GM20431 (cell line): ENCODE measurements around the gene FAM78A.
"Not testable (repeated sequence)": the region's sequence is repeated elsewhere in the genome, so short reads cannot be mapped to it uniquely, and the experiment has no call there.

ENCODE experiments used
- in situ Hi-C: fragments of 300-500 bp; cut with MseI, MboI; formaldehyde crosslinking; loops from one replicate; pipeline ENCODE4 v1.15.0; 2020; ENCODE audit warnings: low sequenced_read_pairs; ENCODE audit not compliant: unreplicated experiment

Gene FAM78A

GRCh38 chr9:131270171-131271015, 5.9 kb downstream of the FAM78A start:
- in situ Hi-C loops, result no loop called here

DNA sequence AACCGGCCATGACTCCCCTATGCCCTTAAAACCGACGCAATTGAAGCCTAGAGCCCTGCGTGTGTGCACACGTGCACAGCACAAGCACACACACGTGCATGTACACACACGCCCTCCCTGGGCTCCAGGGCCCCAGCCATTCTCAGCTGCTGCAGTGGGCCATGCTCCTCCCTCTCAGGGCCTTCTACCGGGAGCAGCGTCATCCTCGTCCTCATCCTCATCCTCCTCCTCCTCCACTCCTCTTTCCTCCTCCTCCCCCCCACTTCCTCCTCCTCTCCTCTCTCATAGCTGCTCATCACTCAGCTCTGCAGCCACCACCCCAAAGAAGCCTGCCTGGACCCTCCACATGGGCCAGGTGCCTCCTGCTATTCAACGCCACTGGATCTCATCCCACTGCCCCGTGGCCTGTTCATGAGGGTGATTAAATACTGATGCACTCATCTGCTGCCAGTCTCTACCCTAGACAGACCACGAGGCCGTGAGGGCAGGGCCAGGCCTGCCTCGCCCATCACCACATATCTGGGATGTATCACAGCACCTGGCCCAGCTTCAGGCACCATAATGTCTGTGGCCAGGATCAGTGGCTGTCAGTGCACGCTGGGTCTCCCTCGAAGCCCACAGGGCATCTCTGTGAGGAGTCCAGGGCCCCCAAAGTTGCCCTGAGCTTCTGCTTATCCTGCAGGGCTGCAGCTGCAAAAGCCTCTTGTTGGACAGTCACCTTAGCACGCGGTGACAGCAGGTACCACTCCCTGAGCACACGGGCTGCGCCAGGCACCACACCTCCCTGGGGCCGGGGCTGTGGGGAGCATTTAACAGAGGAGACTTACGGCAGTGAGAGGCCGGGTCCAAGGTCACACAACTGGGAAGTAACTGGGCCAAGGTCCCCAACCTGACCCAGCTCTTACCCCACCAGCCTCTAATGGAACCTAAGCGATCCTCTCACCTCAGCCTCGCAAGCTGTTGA, 9.8 kb downstream of the FAM78A start:
- in situ Hi-C loops, result no loop called here

- in situ Hi-C loops, result no loop called here
Observed at GRCh38 chr9:131264231-131264630, 12.1 kb downstream of the FAM78A start.

GRCh38 chr9:131263701-131264100, 12.6 kb downstream of the FAM78A start:
- in situ Hi-C loops, result no loop called here

- in situ Hi-C loops, result not testable (repeated sequence)
Observed at GRCh38 chr9:131263033-131263343, 13.3 kb downstream of the FAM78A start.

DNA sequence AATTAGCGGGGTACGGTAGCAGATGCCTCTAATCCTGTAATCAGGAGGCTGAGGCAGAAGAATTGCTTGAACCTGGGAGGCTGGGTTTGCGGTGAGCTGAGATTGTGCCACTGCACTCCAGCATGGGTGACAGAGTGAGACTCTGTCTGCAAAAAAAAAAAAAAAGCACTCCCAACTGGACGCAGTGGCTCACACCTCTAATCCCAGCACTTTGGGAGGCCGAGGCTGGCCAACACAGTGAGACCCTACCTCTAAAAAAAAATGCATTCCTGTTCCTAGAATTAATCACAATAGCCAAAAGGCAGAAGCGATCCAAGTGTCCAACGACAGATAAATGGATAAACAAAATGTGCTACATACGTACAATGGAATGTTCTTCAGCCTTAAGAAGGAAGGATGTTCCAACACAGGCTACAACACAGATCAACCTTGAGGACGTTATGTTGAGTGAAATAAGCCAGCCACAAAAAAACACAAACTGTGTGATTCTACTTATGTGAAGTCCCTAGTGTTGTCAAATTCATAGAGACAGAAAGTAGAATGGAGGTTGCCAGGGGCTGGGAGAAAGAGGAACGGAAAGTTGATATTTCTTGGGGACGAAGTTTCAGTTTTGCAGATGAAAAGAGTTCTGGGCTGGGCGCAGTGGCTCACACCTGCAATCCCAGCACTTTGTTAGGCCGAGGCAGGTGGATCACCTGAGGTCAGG, 13.8 kb downstream of the FAM78A start:
- in situ Hi-C loops, result no loop called here

GRCh38 chr9:131260751-131261452, 15.4 kb downstream of the FAM78A start:
- in situ Hi-C loops, result no loop called here

- in situ Hi-C loops, result no loop called here
Observed at GRCh38 chr9:131259916-131260597, 16.3 kb downstream of the FAM78A start.

GRCh38 chr9:131259432-131259898, 16.8 kb downstream of the FAM78A start:
- in situ Hi-C loops, result no loop called here

- in situ Hi-C loops, result no loop called here
Observed at GRCh38 chr9:131258698-131259431, 17.4 kb downstream of the FAM78A start.

DNA sequence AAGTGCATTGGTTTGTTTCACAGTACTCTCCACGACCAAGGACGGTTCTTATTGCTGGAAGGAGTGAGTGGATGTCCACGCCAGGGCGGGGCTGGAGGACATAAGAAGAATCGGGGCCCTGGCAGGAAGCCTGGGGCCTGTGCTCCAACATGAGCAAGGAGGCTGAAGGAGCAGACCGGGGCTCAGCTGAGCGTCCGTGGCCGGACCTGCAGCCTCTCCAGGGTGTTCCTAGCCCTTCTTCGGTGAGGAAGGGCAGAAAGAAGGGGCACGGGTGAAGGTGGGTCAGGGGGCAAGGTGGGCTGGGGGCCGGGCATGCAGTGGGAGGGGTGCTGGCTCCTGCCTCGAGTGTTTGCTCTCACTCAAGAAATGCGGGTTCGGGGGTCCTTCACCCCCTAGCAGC, 18.1 kb downstream of the FAM78A start:
- in situ Hi-C loops, result no loop called here

GRCh38 chr9:131257266-131258025, 18.9 kb downstream of the FAM78A start:
- in situ Hi-C loops, result no loop called here

DNA sequence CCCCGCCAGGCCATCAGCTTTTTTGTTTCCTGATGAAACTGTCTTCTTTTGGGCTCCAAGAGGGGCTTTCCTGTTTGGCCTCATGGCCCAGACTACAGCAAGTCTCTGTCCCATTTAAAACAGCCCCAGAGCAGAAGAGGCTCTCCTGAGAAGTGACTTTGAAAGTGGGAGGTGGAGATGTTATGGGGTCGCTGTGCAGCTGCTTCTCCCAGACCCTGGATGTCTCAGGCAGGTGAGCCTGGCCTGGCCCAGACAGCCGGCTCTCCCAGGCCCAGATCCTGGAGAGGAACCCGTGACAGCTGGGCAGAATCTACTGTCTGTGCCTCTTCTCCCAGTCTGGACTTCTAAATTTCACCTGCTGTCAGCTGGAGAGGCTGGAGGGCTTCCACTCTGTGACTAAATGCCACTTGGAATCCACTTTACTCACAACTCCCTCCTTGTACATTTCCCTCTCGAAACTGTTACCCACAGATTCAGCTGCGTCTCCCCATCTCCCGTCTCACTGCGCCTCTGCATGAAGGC, 20.6 kb downstream of the FAM78A start:
- in situ Hi-C loops, result no loop called here

GRCh38 chr9:131254626-131255025, 21.7 kb downstream of the FAM78A start:
- in situ Hi-C loops, result no loop called here

DNA sequence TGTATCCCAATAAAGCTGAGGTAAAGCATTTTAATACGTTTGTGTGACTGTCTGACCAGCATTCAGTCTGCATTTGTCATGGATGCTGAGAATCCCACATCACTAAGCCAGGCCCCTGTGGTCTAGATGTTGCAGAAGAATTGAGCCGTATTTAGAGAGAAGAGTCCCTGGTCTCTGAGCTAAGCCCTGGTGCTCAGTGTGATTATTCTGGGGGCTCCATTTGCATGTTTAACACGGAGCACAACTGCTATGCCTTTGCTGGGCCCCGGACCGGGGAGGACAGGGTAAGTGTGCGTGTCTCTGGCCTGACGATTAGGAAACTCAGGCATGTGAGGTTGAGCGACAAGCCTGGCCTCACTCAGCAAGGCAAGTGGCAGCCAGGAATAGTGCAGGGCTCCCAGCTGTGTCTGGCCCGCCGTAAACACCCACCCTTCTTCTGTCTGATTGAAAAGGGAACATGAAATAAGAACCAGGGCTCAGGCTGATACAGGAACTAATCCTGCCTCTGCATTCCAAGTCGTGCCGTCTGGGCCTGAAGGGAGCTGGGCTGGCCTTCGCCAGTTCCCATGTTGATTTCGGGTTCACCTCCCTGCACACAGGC, 22.3 kb downstream of the FAM78A start:
- in situ Hi-C loops, result no loop called here

GRCh38 chr9:131252120-131252519, 24.2 kb downstream of the FAM78A start:
- in situ Hi-C loops, result no loop called here

GRCh38 chr9:131246618-131247017, 29.7 kb downstream of the FAM78A start:
- in situ Hi-C loops, result no loop called here
